HepG2 (cell line): ENCODE results near the gene CYP27B1. TPM values are rescaled to one million over a fixed set of nuclear protein-coding genes. Genes with fewer than 3 reads are reported as not detected.

Source experiments
- ARNTL ChIP-seq: sonication (generic); formaldehyde crosslinking; IDR thresholded peaks from 2 replicates; pipeline ENCODE4 v1.4.0; 2020; ENCODE audit warnings: mild to moderate bottlenecking, missing genetic modification reagents
- ELF1 ChIP-seq: sonication (generic); formaldehyde crosslinking; IDR thresholded peaks from 2 replicates; pipeline ENCODE4 v1.4.0; 2020; ENCODE audit warnings: missing genetic modification reagents
- GABPA ChIP-seq, 2 experiments: IDR thresholded peaks; 2 replicates each; pipeline ENCODE4 v1.6.1; 2011 to 2016; ENCODE audit warnings: low read depth in 2 of 2, low read length in 1 of 2, missing biosample characterization in 1 of 2, missing genetic modification characterization in 1 of 2
- HNF4G ChIP-seq, 2 experiments: sonication (generic) in 1 of 2; formaldehyde crosslinking in 1 of 2; IDR thresholded peaks; 2 replicates each; pipeline versions ENCODE4 v1.4.0 to v1.6.1; 2011 to 2020; ENCODE audit warnings: borderline replicate concordance in 2 of 2, low read depth in 2 of 2, mild to moderate bottlenecking in 2 of 2, low read length in 1 of 2, missing genetic modification reagents in 1 of 2, moderate library complexity in 1 of 2
- MYC ChIP-seq: sonication (generic); formaldehyde crosslinking; IDR thresholded peaks from 2 replicates; pipeline ENCODE4 v1.9.0; 2021; ENCODE audit warnings: missing genetic modification reagents, borderline replicate concordance
- NFIB ChIP-seq: sonication (generic); formaldehyde crosslinking; IDR thresholded peaks from 2 replicates; pipeline ENCODE4 v1.9.0; 2021; ENCODE audit warnings: missing genetic modification reagents, mild to moderate bottlenecking, borderline replicate concordance
- NFIC ChIP-seq: IDR thresholded peaks from 2 replicates; pipeline ENCODE4 v1.6.1; 2012; ENCODE audit warnings: mild to moderate bottlenecking, low read length, inconsistent platforms
- PHF20 ChIP-seq: sonication (generic); formaldehyde crosslinking; IDR thresholded peaks from 2 replicates; pipeline ENCODE4 v1.5.0; 2020; ENCODE audit warnings: mild to moderate bottlenecking, missing genetic modification reagents
- SAP130 ChIP-seq: IDR thresholded peaks from 2 replicates; pipeline ENCODE4 v1.6.1; 2016; ENCODE audit warnings: low read depth
- TGIF2 ChIP-seq: IDR thresholded peaks from 2 replicates; pipeline ENCODE4 v1.6.1; 2016; ENCODE audit warnings: control low read depth, missing compliant biosample characterization
- ZFY ChIP-seq: sonication (generic); formaldehyde crosslinking; IDR thresholded peaks from 2 replicates; pipeline ENCODE4 v1.4.0; 2020; ENCODE audit warnings: missing genetic modification reagents
- ZNF205 ChIP-seq: IDR thresholded peaks from 2 replicates; pipeline ENCODE4 v1.6.1; 2018; ENCODE audit warnings: missing biosample characterization, missing genetic modification reagents
- ZNF768 ChIP-seq: sonication (generic); formaldehyde crosslinking; IDR thresholded peaks from 2 replicates; pipeline ENCODE4 v1.4.0; 2020; ENCODE audit warnings: missing genetic modification reagents
- ZNF790 ChIP-seq: sonication (generic); formaldehyde crosslinking; IDR thresholded peaks from 2 replicates; pipeline ENCODE4 v1.8.0; 2022; ENCODE audit warnings: missing genetic modification reagents, mild to moderate bottlenecking, borderline replicate concordance
- polyA plus RNA-seq, 8 experiments: library from polyadenylated mRNA; depleted of rRNA in 3 of 8; stranded (reverse) in 7 of 8; unstranded in 1 of 8; fragments of >200 nt; fragmentation: Illumina TruSeq in 4 of 8; extraction: Trizol in 4 of 8; gene quantifications; 2 replicates each; pipeline versions ENCODE4 v1.2.1 to v1.2.3, GENCODE V29; 2011 to 2016; ENCODE audit warnings: low read depth in 4 of 8, missing spikeins in 1 of 8, mixed read lengths in 1 of 8; ENCODE audit not compliant: insufficient read depth in 1 of 8
- total RNA-seq, 5 experiments: library from RNA; depleted of rRNA; stranded (reverse); fragments of >200 nt; fragmentation: Illumina TruSeq; extraction: Trizol; gene quantifications; 2 replicates each; pipeline ENCODE4 v1.2.3, GENCODE V29; 2016; ENCODE audit warnings: low read depth in 1 of 5
- TF ChIP-seq, protein P1 (sequence below): sonication (generic); formaldehyde crosslinking; IDR thresholded peaks from 2 replicates; pipeline ENCODE4 v1.4.0; 2020; ENCODE audit warnings: missing genetic modification reagents, borderline replicate concordance
- TF ChIP-seq, protein P2 (sequence below): sonication (generic); formaldehyde crosslinking; IDR thresholded peaks from 2 replicates; pipeline ENCODE4 v1.8.0; 2022; ENCODE audit warnings: low read depth, missing genetic modification reagents
- TF ChIP-seq, protein P3 (sequence below): sonication (generic); formaldehyde crosslinking; IDR thresholded peaks from 2 replicates; pipeline ENCODE4 v1.4.0; 2020; ENCODE audit warnings: missing genetic modification reagents

Gene CYP27B1
- total and polyA plus RNA-seq, 2 of the 13 experiments (the other 11 are each of a cell fraction or from before 2014, with no cell fraction given): 2.3 to 3.0 TPM

DNA sequence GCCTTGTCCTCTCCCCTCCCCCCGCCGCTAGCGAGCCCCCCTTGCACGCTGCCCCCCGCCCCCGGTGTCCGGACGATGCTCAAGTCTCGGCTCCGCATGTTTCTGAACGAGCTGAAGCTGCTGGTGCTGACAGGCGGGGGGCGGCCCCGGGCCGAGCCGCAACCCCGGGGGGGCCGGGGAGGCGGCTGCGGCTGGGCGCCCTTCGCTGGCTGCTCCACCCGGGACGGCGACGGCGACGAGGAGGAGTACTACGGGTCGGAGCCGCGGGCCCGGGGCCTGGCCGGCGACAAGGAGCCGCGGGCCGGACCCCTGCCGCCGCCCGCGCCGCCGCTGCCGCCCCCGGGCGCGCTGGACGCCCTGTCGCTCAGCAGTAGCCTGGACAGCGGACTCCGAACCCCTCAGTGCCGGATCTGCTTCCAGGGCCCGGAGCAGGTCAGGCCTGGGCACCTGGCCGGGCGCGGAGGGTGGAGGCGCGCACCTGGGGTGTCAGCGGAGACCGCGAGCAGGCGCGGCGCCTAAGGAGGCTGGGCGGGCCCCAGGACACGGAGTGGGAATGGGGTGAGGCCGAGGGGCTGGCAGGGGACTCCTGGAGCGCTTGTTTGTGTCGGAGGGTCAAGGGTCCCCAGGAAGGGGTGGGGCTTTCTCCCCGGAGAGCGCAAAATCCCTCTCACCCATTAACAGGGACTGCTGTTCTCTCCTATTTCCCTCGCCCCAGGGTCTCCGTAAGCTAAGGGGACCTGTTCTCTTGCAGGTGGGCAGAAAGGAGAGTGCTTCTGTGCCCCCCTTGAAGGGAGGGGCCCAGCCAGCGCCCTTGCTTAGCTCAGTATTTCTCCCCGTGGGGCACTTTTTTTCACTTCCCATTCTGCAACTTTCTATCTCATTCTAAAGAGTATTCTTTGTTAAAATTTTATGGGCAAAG is 11.2 kb downstream of the CYP27B1 start (continued):
- TF ChIP-seq, protein P1, sequence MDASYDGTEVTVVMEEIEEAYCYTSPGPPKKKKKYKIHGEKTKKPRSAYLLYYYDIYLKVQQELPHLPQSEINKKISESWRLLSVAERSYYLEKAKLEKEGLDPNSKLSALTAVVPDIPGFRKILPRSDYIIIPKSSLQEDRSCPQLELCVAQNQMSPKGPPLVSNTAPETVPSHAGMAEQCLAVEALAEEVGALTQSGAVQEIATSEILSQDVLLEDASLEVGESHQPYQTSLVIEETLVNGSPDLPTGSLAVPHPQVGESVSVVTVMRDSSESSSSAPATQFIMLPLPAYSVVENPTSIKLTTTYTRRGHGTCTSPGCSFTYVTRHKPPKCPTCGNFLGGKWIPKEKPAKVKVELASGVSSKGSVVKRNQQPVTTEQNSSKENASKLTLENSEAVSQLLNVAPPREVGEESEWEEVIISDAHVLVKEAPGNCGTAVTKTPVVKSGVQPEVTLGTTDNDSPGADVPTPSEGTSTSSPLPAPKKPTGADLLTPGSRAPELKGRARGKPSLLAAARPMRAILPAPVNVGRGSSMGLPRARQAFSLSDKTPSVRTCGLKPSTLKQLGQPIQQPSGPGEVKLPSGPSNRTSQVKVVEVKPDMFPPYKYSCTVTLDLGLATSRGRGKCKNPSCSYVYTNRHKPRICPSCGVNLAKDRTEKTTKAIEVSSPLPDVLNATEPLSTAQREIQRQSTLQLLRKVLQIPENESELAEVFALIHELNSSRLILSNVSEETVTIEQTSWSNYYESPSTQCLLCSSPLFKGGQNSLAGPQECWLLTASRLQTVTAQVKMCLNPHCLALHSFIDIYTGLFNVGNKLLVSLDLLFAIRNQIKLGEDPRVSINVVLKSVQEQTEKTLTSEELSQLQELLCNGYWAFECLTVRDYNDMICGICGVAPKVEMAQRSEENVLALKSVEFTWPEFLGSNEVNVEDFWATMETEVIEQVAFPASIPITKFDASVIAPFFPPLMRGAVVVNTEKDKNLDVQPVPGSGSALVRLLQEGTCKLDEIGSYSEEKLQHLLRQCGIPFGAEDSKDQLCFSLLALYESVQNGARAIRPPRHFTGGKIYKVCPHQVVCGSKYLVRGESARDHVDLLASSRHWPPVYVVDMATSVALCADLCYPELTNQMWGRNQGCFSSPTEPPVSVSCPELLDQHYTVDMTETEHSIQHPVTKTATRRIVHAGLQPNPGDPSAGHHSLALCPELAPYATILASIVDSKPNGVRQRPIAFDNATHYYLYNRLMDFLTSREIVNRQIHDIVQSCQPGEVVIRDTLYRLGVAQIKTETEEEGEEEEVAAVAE (CRISPR knock-in tag): no peak
- TF ChIP-seq TGIF2 (CRISPR knock-in tag): no peak
- TF ChIP-seq ZFY (CRISPR knock-in tag): peak; percentile 81
- TF ChIP-seq NFIB (CRISPR knock-in tag): no peak
- TF ChIP-seq, protein P2, sequence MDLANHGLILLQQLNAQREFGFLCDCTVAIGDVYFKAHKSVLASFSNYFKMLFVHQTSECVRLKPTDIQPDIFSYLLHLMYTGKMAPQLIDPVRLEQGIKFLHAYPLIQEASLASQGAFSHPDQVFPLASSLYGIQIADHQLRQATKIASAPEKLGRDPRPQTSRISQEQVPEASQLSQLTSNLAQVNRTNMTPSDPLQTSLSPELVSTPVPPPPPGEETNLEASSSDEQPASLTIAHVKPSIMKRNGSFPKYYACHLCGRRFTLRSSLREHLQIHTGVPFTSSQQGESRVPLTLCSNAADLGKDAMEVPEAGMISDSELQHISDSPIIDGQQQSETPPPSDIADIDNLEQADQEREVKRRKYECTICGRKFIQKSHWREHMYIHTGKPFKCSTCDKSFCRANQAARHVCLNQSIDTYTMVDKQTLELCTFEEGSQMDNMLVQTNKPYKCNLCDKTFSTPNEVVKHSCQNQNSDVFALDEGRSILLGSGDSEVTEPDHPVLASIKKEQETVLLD (CRISPR knock-in tag): 0 out of 2 replicates have a peak, but pooled peaks have one; percentile 6
- 0 out of 2 replicates have a peak, but pooled peaks have one; percentile 11 for TF ChIP-seq ELF1
- peak; percentile 49 for TF ChIP-seq PHF20 (CRISPR knock-in tag)
- TF ChIP-seq ZNF768 (CRISPR knock-in tag): no peak
- TF ChIP-seq GABPA (IDR thresholded peaks at IDR 0.05; ENCODE audit: low read depth, low read length): peak; percentile 24; the same call in 1 of the 2 replicates
- TF ChIP-seq GABPA (CRISPR knock-in tag; IDR thresholded peaks at IDR 0.05; ENCODE audit: low read depth): peak; percentile 15; the same call in 1 of the 2 replicates
- peak; percentile 70; the same call in 1 of the 2 replicates for TF ChIP-seq ZNF205 (CRISPR knock-in tag)
- no peak for TF ChIP-seq NFIC
- peak; percentile 30; the same call in 1 of the 2 replicates for TF ChIP-seq HNF4G (IDR thresholded peaks at IDR 0.05; ENCODE audit: borderline replicate concordance, low read depth, low read length)
- TF ChIP-seq HNF4G (CRISPR knock-in tag; IDR thresholded peaks at IDR 0.05; ENCODE audit: borderline replicate concordance, low read depth): 0 out of 2 replicates have a peak, but pooled peaks have one; percentile 20
- TF ChIP-seq, protein P3, sequence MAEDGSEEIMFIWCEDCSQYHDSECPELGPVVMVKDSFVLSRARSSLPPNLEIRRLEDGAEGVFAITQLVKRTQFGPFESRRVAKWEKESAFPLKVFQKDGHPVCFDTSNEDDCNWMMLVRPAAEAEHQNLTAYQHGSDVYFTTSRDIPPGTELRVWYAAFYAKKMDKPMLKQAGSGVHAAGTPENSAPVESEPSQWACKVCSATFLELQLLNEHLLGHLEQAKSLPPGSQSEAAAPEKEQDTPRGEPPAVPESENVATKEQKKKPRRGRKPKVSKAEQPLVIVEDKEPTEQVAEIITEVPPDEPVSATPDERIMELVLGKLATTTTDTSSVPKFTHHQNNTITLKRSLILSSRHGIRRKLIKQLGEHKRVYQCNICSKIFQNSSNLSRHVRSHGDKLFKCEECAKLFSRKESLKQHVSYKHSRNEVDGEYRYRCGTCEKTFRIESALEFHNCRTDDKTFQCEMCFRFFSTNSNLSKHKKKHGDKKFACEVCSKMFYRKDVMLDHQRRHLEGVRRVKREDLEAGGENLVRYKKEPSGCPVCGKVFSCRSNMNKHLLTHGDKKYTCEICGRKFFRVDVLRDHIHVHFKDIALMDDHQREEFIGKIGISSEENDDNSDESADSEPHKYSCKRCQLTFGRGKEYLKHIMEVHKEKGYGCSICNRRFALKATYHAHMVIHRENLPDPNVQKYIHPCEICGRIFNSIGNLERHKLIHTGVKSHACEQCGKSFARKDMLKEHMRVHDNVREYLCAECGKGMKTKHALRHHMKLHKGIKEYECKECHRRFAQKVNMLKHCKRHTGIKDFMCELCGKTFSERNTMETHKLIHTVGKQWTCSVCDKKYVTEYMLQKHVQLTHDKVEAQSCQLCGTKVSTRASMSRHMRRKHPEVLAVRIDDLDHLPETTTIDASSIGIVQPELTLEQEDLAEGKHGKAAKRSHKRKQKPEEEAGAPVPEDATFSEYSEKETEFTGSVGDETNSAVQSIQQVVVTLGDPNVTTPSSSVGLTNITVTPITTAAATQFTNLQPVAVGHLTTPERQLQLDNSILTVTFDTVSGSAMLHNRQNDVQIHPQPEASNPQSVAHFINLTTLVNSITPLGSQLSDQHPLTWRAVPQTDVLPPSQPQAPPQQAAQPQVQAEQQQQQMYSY (CRISPR knock-in tag): 0 out of 2 replicates have a peak, but pooled peaks have one; percentile 42
- TF ChIP-seq ARNTL (CRISPR knock-in tag): peak; percentile 41; the same call in 1 of the 2 replicates
- no peak for TF ChIP-seq ZNF790
- peak; percentile 76 for TF ChIP-seq SAP130 (CRISPR knock-in tag)
- peak; percentile 54; the same call in 1 of the 2 replicates for TF ChIP-seq MYC
